Effector memory CD4-positive, alpha-beta T cell (primary cell): ENCODE data around the gene DRC1.

Experiments used
- DNase-seq, 3 donors: peaks; one replicate each; pipeline ENCODE4 v3.0.0-alpha.2; 2020
- H3K27ac ChIP-seq: 2 replicates; pipeline ENCODE4 v1.7.0; 2013; ENCODE audit warnings: mild to moderate bottlenecking, low read length, moderate library complexity; ENCODE audit not compliant: insufficient read depth, poor library complexity, severe bottlenecking
- H3K27me3 ChIP-seq: replicated peaks from 2 replicates; pipeline ENCODE4 v1.7.0; 2013; ENCODE audit warnings: mild to moderate bottlenecking, low read length; ENCODE audit not compliant: insufficient read depth, control insufficient read depth, poor library complexity, severe bottlenecking
- H3K36me3 ChIP-seq: 2 replicates; pipeline ENCODE4 v1.7.0; 2013; ENCODE audit warnings: mild to moderate bottlenecking, low read length, moderate library complexity; ENCODE audit not compliant: control insufficient read depth, insufficient read depth
- H3K4me1 ChIP-seq: 2 replicates; pipeline ENCODE4 v1.7.0; 2013; ENCODE audit warnings: low read length, mild to moderate bottlenecking; ENCODE audit not compliant: control insufficient read depth, insufficient read depth, poor library complexity, severe bottlenecking
- H3K4me3 ChIP-seq: 2 replicates; pipeline ENCODE4 v1.7.0; 2013; ENCODE audit warnings: low read length, low read depth, mild to moderate bottlenecking; ENCODE audit not compliant: insufficient read depth, poor library complexity, severe bottlenecking
- H3K9me3 ChIP-seq: 2 replicates; pipeline ENCODE4 v1.7.0; 2013; ENCODE audit warnings: mild to moderate bottlenecking, low read length, moderate library complexity; ENCODE audit not compliant: control insufficient read depth

DRC1 gene

DNA sequence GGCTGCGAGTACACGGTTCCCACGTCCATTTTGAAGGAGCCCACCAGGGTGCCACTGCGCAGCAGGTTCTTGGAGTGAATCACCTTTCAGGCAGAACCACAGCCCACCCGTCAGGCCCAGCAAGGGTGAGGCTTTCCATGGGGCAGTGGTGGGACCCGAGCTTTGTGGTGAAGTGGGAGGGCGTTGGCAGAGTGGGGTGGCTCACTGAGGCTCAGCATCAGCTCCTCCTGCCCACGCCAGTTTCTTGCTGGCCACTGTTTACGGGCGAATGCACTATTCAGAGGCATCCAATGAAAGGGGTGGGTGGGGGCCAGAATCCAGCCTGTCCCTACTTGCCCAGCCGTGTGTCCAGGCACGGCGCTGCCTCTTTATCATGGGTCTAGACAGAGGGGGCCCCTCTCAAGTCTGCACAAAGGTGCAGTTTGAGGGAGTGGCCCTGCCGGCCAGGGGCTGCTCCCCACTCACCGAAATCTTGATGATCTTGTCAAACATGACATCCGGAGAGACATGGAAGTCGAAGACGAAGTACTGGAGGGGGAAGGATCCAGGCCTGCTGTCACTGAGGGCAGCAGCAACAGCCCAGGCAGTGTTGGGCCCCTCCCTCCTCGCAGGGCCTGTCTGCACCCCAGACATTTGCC, 87.6 kb downstream of the DRC1 start:
- no peak overlapping the region for H3K27ac ChIP-seq
- no peak overlapping the region for H3K4me3 ChIP-seq
- no peaks in the 10 kb centered on the region for H3K36me3 ChIP-seq
- H3K27me3 ChIP-seq, result no peaks in the 10 kb centered on the region
- no peak for DNase-seq
- H3K9me3 ChIP-seq, result no peaks in the 10 kb centered on the region
- no peaks in the 10 kb centered on the region for H3K4me1 ChIP-seq

DNA sequence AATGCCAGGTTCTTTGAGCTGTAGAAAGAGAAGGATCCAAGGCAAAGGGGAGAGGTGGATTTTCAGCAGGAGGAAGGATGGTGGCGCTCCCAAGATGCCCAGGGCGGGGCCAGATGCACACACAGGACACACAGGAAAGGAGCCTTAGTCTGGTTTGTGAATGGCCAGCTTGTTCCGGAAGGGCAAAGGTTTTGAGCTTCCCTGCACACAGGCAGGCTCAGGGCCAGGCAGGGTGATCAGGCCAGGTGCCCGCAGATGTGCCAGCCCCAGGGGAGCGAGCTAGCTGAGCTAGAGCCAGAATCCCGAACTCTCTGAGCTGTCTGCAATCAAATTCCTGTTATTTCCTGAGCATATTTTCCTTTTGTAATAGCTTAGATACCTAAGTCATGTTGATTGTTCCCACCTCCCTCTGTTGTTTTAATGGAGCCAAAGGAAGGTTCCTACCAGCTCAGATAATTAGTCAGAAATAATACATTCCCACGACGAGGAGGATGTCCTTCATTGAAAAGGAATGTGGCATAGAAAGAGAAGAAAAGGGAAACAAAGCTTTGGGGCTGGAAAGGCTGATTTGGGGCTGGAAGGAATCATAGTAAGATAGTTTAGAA, 89.9 kb downstream of the DRC1 start:
- no peak overlapping the region for H3K4me3 ChIP-seq
- no peaks in the 10 kb centered on the region for H3K4me1 ChIP-seq
- no peaks in the 10 kb centered on the region for H3K36me3 ChIP-seq
- H3K27ac ChIP-seq, result no peak overlapping the region
- no peaks in the 10 kb centered on the region for H3K9me3 ChIP-seq
- H3K27me3 ChIP-seq, result no peaks in the 10 kb centered on the region
- DNase-seq, result no peak

DNA sequence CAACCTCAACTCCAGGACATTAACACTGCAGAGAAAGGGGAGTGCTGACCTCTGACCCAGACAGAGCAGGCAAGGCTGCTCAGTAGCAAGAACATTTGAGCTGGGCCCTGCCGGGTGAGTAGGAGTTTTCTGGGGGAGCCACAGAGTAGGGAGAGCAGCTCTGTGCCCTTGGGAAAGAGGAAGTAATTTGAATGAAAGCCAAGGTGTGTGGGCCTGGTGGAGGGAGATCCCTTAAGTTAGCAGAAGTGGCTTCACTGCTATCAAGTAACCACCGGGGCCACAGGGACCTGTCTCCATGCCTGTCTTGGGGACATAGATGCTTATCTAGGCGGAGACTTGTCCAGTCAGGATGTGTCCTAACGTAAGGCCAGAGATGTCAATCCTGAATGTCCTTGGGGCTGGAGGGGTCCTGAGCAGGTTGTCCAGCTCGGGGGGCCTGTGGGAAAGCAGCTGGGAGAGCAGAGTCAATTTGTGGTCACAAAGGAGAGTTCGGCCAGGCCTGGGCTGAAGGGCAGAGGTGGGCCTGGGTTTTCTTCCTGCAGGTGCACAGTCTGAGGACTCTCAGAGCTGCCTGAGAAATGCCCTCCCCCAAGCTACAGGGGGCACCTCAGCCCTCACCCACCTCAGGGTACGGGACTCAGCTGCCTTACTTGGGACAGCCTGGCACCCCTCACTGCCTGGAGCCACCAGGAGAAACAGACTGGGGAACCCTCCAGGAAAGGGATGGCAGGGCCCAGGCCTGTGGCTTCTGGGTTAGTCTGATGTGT, 91.2 kb downstream of the DRC1 start:
- H3K4me3 ChIP-seq, result no peak overlapping the region
- H3K27me3 ChIP-seq, result no peaks in the 10 kb centered on the region
- no peaks in the 10 kb centered on the region for H3K9me3 ChIP-seq
- no peak for DNase-seq
- H3K4me1 ChIP-seq, result no peaks in the 10 kb centered on the region
- H3K36me3 ChIP-seq, result no peaks in the 10 kb centered on the region
- H3K27ac ChIP-seq, result no peak overlapping the region

DNA sequence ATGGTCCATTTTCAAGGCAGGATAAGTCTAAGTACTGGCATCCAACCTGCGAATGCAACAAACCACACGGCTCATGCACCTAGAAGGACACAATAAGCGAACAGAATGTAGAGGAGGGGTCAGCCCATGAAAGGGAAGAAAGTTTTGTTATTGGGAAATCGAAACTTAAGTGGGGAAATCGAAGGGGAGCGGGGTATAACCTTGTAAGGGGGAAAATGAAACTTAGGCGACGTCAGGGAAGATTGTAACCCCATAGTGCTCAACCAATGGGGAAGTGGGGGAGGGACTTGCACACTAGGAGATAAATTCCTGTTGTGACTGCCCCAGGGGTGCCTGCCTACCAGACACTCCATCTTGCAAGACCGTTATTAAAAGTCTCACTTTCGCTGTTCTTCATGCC, 91.8 kb downstream of the DRC1 start:
- no peak overlapping the region for H3K4me3 ChIP-seq
- no peak overlapping the region for H3K27ac ChIP-seq
- no peaks in the 10 kb centered on the region for H3K4me1 ChIP-seq
- DNase-seq, result no peak
- no peaks in the 10 kb centered on the region for H3K9me3 ChIP-seq
- H3K27me3 ChIP-seq, result no peaks in the 10 kb centered on the region
- no peaks in the 10 kb centered on the region for H3K36me3 ChIP-seq

DNA sequence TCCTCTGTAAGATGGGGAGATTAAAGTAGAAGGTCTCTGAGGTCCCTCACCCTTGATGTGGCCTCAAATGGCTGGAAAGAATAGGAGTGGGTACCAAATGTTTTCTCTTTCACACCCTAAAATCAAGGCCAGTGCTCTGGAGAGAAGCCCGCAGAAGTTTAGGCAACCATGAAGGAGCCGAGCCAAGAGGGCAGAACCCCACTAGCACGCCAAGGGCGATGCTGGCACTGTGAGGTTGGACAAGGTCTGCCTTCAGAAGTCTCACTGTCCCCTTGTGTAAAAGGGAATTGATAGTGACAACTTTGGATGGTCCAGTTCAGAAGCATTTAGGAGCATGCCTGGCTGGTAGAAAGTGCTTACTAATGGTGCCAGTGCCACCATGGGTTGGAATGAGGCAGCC, 92.5 kb downstream of the DRC1 start:
- Histone ChIP-seq H3K27ac (no peak overlapping the region), H3K4me1 (no peaks in the 10 kb centered on the region), H3K9me3 (no peaks in the 10 kb centered on the region), H3K36me3 (no peaks in the 10 kb centered on the region), H3K4me3 (no peak overlapping the region), H3K27me3 (no peaks in the 10 kb centered on the region)
- DNase-seq, result no peak

DNA sequence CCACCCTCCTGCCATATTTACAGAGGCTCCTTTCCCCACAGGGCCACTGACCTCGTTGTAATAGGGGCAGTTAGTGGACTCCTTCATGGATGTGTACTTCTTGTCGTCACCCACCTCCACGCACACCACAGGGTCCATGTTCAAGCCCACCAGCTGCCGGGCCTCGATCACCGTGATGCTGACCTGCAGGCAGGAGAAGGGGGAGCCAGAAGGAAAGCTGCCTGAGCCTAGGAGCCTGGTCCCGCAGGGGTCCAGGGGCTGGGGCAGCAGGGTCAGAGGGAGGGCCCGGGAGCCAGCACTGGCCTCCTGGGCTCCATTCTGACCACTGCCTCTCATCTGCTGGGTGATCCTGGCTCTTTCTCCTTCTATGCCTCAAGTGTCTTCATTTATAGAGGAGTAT, 93.2 kb downstream of the DRC1 start:
- no peak for DNase-seq
- Histone ChIP-seq H3K27ac (no peak overlapping the region), H3K4me1 (no peaks in the 10 kb centered on the region), H3K36me3 (no peaks in the 10 kb centered on the region), H3K4me3 (no peak overlapping the region), H3K9me3 (no peaks in the 10 kb centered on the region), H3K27me3 (no peaks in the 10 kb centered on the region)

DNA sequence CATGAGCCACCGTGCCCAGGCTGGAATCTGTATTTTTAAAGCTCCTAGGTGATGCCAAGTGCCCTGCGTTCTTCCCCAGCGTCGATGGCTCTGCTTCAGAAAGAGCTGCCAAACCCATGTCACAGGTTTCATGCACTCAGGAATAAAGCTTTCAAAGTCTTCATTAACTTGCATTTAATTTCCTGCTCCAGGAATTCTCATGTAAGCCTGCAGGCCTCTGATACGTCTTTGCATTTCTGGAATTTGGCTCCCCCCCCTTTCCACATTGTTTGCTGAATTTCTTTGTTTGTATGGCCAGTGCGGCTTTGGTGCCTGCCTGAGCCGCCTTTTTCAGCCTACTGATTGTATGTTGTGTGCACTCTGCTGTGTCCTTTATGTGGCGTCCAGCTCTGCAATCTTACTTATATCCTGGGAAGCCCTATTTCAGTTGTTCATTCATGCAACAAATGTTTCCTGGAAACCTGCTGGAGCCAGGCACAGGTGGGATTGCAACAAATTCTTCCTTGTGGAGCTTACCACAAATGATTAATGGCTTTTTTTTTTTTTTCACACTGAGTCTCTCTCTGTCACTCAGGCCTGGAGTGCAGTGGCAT, 94.1 kb downstream of the DRC1 start:
- Histone ChIP-seq H3K4me3 (no peak overlapping the region), H3K9me3 (no peaks in the 10 kb centered on the region), H3K4me1 (no peaks in the 10 kb centered on the region), H3K27me3 (no peaks in the 10 kb centered on the region), H3K27ac (no peak overlapping the region), H3K36me3 (no peaks in the 10 kb centered on the region)
- no peak for DNase-seq

DNA sequence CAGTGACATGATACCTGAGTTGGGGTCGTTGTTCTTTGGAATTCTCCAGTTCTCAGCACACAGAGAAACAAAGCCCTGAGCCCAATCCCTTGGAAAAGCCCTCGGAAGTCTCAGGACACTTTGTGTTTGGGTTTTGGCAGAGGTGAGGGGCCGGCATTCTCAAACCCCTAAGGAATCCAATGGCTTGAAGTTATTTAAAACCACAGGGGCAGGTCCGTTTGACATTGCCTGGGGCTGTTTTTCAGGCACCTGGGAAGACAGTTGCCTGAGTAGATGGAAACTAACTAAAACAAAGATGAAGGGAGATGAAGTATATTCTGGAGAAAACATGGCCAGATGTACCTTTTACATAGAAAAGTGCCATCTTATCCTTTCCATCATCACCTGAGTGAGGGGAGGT, 98.7 kb downstream of the DRC1 start:
- no peaks in the 10 kb centered on the region for H3K9me3 ChIP-seq
- DNase-seq, result no peak
- no peak overlapping the region for H3K4me3 ChIP-seq
- no peaks in the 10 kb centered on the region for H3K36me3 ChIP-seq
- no peak overlapping the region for H3K27ac ChIP-seq
- no peaks in the 10 kb centered on the region for H3K4me1 ChIP-seq
- no peaks in the 10 kb centered on the region for H3K27me3 ChIP-seq

DNA sequence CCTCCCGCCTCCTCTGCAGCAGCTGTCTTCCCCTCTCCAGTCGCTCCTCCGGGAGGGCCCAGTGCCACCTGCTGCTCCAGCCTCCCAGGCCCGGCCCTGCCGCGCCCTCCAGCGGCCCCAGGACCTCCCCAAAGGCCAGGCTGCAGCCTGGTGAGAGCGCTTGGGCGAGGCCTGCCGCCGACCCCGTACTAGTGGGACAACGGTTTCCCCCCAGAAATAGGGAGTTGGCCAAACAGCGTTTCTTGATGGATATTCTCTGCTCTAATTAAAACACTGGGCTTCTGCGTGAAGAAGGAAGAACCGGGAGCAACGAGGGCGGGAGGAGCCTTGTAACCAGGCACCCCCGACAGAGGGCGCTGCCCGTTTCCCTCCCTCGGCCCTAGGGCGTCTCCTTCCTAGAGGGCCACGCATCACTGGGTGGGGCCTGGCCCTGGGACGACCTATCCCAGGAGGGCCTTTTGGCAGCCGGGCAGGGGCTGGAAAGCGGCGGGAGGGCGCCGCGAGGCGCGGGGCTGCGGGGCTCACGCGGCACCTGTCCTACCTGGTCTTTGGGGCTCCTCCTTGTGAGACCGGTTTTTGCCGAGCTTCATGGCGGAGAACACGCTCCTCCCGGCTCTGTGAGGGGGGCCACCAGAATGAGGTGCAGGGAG, 101.6 kb downstream of the DRC1 start:
- H3K36me3 ChIP-seq, result no peaks in the 10 kb centered on the region
- peak overlapping the region; percentile 85 for H3K4me3 ChIP-seq
- no peaks in the 10 kb centered on the region for H3K9me3 ChIP-seq
- H3K4me1 ChIP-seq, result no peaks in the 10 kb centered on the region
- no peaks in the 10 kb centered on the region for H3K27me3 ChIP-seq
- no peak overlapping the region for H3K27ac ChIP-seq
- DNase-seq, result peak; percentile 42 to 68 (median 56)
